ENCODE results near the gene DPEP2NB.

DNA sequence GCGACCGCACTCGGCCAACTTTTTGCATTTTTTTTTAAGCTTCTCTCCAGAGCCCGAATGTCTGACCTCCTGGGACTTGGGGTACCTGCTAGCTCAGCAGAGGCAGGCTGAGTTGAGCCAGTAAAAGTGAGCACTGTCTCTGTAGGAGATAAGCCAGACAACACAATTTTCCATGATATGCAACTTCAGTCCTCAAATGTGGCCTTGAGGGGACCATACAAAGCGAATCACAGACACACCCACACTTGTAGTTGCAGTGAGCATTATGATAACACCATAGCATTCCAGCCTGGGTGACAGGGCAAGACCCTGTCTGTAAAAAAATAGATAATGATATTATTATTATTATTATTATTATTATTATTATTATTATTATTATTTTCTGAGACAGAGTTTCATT is 19.0 kb downstream of the DPEP2NB start:
- TF ChIP-seq, protein P1, sequence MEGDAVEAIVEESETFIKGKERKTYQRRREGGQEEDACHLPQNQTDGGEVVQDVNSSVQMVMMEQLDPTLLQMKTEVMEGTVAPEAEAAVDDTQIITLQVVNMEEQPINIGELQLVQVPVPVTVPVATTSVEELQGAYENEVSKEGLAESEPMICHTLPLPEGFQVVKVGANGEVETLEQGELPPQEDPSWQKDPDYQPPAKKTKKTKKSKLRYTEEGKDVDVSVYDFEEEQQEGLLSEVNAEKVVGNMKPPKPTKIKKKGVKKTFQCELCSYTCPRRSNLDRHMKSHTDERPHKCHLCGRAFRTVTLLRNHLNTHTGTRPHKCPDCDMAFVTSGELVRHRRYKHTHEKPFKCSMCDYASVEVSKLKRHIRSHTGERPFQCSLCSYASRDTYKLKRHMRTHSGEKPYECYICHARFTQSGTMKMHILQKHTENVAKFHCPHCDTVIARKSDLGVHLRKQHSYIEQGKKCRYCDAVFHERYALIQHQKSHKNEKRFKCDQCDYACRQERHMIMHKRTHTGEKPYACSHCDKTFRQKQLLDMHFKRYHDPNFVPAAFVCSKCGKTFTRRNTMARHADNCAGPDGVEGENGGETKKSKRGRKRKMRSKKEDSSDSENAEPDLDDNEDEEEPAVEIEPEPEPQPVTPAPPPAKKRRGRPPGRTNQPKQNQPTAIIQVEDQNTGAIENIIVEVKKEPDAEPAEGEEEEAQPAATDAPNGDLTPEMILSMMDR (IDR thresholded peaks at IDR 0.05) = no peak
- TF ChIP-seq POLR2A (IDR thresholded peaks at IDR 0.05) = no peak
